GM19397 (cell line): ENCODE data around the gene M1AP.

Experiments
- ATAC-seq: cut with Tn5 transposase; IDR thresholded peaks from one replicate; pipeline ENCODE4 v1.9.1; 2021; ENCODE audit warnings: mild to moderate bottlenecking, moderate library complexity; ENCODE audit not compliant: unreplicated experiment

M1AP gene

GRCh38 chr2:74551530-74551929, 96.6 kb downstream of the M1AP start:
- ATAC-seq, result no peak

- no peak for ATAC-seq
These were observed 97.9 kb downstream of the M1AP start for GRCh38 chr2:74550231-74550630.

GRCh38 chr2:74548900-74549826, 99.0 kb downstream of the M1AP start:
- no peak for ATAC-seq

- no peak for ATAC-seq
These were observed 99.7 kb downstream of the M1AP start for GRCh38 chr2:74548285-74548899.

- ATAC-seq, result no peak
These were observed 102.1 kb downstream of the M1AP start for GRCh38 chr2:74546004-74546403.

GRCh38 chr2:74544634-74545033, 103.5 kb downstream of the M1AP start:
- ATAC-seq, result no peak

- no peak for ATAC-seq
These were observed 105.2 kb downstream of the M1AP start for GRCh38 chr2:74542978-74543377.

- no peak for ATAC-seq
These were observed 107.8 kb downstream of the M1AP start for GRCh38 chr2:74540291-74540690.

- ATAC-seq, result no peak
These were observed 109.2 kb downstream of the M1AP start for GRCh38 chr2:74538881-74539339.

GRCh38 chr2:74537140-74537539, 111.0 kb downstream of the M1AP start:
- no peak for ATAC-seq

- ATAC-seq, result no peak
These were observed 111.8 kb downstream of the M1AP start for GRCh38 chr2:74536166-74536950.

GRCh38 chr2:74535440-74535965, 112.6 kb downstream of the M1AP start:
- no peak for ATAC-seq

GRCh38 chr2:74534411-74534810, 113.7 kb downstream of the M1AP start:
- ATAC-seq, result no peak

GRCh38 chr2:74533464-74533863, 114.7 kb downstream of the M1AP start:
- no peak for ATAC-seq

GRCh38 chr2:74532222-74532621, 115.9 kb downstream of the M1AP start:
- no peak for ATAC-seq

GRCh38 chr2:74531666-74532065, 116.5 kb downstream of the M1AP start:
- no peak for ATAC-seq

- peak; percentile 30 for ATAC-seq
These were observed 117.6 kb downstream of the M1AP start for GRCh38 chr2:74530239-74531187.

GRCh38 chr2:74529357-74530238, 118.5 kb downstream of the M1AP start, which contains the start of the genes AUP1 and HTRA2:
Gene AUP1, minus strand, starts transcription at chr2:74529706. Its CDS starts 77 bp downstream, at chr2:74529629.
Gene HTRA2, plus strand, starts transcription at chr2:74529933. Its CDS starts 74 bp downstream, at chr2:74530007.
- ATAC-seq, result peak; percentile 80
